OCI-LY7 (cell line): ENCODE data around the gene TARS3.

Experiments used
- EZH2phosphoT487 ChIP-seq: fragments of 200-600 bp; sonication (generic); IDR thresholded peaks from 2 replicates; pipeline ENCODE4 v1.6.1; 2018; ENCODE audit warnings: low read depth, borderline replicate concordance, mild to moderate bottlenecking, mixed run types, antibody characterized with exemption, low read length, moderate library complexity, mixed read lengths
- TF ChIP-seq, protein P1 (sequence below): fragments of 200-600 bp; sonication (generic); conservative IDR thresholded peaks from 2 replicates; pipeline ENCODE4 v1.5.1; 2014; ENCODE audit warnings: mild to moderate bottlenecking, antibody characterized with exemption, low read length, moderate library complexity, mixed read lengths

DNA sequence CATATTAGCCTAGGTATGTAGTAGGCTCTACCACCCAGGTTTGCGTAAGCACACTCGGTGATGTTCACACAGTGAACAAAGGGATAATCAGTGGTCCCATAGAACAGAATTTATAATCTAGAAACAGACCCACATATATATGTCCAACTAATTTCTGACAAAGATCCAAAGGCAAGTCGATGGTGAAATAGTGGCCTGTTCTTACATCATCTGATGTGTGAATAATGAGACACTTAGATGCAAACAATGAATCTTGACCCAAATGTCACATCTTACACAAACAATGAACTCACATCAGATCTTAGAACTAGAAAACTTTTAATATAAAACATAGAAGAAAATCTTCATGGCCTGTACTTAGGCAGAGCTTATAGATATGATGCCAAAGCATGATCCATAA is 54.5 kb downstream of the TARS3 start:
- TF ChIP-seq, protein P1, sequence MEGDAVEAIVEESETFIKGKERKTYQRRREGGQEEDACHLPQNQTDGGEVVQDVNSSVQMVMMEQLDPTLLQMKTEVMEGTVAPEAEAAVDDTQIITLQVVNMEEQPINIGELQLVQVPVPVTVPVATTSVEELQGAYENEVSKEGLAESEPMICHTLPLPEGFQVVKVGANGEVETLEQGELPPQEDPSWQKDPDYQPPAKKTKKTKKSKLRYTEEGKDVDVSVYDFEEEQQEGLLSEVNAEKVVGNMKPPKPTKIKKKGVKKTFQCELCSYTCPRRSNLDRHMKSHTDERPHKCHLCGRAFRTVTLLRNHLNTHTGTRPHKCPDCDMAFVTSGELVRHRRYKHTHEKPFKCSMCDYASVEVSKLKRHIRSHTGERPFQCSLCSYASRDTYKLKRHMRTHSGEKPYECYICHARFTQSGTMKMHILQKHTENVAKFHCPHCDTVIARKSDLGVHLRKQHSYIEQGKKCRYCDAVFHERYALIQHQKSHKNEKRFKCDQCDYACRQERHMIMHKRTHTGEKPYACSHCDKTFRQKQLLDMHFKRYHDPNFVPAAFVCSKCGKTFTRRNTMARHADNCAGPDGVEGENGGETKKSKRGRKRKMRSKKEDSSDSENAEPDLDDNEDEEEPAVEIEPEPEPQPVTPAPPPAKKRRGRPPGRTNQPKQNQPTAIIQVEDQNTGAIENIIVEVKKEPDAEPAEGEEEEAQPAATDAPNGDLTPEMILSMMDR: no peak
- no peak for TF ChIP-seq EZH2phosphoT487
